Kidney glomerular epithelial cell (primary cell): ENCODE measurements around the gene MAMLD1.
A peak's percentile ranks its signal among the peaks of the same experiment; 100 is the strongest.

Experiments
- DNase-seq: peaks from one replicate; lab custom pipeline; 2025; lab: John Stamatoyannopoulos, UW

Gene MAMLD1

DNA sequence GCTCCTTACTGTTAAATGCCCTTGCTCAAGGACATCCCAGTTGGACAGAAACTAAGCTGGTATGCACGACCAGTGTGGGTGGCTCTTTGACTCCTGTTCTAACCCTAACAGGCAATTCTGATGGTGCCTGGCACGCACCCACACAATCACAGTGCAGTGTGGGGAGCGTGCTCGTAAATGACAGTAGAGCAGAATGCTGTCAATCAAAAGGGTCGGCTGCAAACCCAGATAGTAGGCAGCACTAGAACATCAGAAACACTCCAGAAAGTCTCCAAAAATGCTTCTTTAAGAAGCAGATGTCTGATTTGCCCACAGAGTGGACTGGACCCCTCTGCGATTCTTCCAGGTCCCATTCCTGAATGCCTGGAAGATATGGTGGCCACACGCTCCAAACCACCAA lies 167.7 kb downstream of the MAMLD1 start:
- DNase-seq = no peak

DNA sequence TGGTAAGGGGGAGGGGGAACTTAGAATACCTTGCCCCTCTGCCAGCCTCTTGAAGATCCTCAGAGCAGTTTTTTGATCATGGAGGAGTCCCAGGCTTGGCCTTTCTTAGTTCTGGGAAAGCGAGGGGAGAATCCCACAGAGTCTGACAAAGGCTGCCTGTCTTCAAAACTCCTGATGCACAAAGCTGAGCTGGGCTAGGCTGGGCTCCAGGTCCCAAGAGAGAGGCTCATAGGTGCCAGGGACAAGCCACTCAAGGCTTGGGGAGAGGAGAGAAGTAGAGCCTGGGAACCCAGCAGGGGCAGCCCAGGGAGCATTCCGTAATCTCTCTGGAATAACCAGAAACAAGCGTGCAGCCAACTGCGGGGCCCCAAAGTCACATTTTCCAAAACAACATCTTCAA lies 168.3 kb downstream of the MAMLD1 start:
- DNase-seq = no peak

DNA sequence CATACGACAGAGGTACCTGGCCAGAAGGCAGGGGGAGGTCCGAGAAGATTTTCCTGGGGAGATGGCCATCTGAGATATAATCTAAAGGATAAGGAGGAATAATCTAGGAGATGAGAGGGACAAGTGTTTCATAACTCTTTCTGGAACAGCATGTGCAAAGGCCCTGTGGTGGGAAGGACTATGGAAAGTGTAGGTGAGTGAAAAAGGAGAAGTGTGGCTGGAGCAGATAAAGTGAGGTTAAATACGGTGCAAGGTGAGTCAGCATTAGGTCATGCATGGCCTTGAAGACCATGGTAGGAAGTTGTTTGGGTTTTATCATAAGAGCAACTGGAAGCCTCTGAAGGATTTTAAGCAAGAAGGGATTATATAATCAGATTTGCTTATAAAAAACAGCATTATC lies 170.7 kb downstream of the MAMLD1 start:
- DNase-seq = no peak

DNA sequence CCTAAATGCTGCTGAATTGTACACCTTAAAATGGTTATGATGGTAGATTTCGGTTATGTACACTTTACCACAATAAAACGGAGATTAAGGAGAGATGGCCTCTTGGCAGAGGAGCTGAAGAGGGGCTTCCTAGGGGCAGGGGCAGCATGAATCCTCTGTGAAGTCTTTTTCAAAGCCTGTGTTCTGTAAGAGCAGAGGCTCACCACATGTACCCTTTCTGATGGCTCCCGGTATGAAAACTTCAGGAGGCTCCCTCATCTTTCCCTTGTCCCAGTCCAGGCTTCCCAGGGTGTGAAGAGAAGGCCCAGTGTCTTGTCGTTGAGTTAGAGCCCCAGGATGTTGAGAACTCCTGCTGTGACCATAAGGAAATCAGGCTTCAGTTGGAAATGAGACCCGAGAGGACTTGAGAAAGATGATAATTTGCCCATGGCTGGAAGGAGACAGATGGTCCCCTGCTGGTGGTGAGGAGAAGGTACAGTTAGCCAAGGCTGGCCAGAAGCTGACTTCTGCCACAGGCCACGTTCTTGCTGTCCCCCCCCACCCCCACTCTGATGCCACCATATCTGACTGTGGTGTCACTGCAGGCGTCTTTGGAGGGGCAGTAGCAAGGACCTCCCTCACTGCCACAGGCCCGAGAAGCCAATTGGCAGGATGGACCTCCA lies 173.5 kb downstream of the MAMLD1 start:
- DNase-seq = no peak

DNA sequence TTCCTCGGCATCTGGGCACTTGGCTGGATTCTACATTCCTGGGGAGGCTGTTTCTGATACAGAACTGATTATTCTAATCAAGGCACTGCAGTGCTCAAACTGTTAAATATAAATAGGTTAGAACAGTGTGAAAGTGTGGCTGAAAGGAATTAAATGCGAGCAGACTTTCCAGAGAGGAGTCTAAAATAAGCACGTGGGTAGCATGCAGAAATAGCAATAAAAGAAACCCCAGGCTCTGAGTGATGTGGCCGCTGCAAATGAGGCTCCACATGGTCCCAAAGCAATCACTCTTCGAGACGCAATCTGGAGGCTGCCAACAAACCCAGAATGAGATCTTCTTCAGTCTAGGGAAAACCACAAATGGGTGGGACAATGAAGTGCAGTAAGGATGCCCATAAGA lies 174.7 kb downstream of the MAMLD1 start:
- no peak for DNase-seq

DNA sequence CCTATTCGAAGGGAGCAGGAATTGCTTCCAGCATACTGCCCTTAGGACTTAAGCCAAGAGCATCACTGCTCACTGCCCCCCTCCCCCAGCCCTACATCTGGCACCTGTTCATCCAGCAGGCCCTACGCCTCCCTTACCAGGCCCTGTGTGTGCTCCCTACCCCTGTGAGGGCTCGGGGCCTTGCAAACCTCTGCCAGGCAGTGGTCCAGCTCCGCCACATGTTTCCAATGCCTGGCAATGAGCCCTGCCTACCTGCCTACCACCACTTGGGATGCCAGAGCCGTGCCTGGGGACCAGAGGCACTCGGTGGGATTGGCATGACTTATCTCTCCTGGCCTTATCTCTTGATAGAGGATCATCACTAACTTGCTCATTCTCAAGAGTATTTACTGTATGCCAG lies 177.8 kb downstream of the MAMLD1 start:
- DNase-seq = no peak

DNA sequence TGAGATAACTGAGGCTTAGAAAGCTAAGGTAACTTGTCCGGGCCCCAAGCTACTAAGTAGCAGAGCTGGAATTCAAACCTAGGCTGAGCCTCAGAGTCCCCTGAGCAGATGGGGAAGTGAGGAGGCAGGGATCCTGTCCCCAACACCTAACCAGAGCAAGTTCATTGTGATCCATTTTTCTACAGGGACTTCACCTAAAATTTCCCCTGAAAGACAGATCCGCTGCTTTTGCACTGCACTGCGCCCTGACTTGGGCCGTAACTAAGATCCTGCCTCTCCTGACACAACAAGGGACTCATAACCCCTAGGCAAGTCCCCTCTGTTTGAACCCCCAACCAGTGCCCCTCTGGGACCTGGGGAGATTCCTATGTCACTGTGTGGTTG lies 179.7 kb downstream of the MAMLD1 start:
- DNase-seq = no peak

DNA sequence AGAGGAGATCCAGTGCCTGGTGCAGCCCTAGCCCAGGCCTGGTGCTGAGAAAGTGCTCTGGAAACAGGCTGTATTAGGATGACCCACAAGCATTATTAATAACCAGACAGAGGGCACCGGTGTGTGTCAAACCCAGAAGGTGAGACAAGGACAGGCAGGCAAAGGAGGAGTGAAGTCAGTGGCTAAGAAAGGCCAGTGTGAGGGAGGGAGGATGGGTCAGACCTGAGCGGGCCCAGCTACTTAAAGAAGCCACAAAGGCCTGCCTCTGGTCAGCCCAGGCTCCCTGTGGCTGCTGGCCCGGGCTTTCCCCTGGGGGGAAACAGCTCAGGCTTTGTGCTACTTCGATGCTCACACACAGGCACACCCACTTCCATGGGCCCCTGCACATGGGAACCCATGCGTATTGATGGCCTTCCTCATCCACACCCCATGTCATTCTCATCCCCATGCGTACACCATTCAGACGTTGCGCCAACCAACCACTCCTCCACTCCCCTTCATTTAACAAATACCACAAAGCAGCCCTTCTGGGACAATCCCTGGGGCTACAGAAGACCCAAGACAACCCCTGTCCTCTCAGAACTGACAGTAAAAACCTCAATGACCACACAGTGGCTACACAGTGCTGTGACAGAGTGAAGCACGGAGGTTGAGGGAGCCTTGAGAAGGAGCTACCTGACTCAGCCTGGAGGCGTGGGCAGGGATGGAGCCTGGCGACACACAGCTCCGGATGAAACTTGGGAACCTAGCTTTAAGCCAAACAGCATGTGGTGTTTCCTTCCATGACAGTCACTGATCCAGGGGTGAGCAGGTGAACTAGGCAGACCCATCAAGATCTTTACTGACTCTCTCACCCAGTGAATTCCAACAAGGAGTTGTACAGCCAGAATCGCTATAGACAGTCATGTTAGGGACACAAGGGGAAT lies 180.4 kb downstream of the MAMLD1 start:
- DNase-seq = no peak

DNA sequence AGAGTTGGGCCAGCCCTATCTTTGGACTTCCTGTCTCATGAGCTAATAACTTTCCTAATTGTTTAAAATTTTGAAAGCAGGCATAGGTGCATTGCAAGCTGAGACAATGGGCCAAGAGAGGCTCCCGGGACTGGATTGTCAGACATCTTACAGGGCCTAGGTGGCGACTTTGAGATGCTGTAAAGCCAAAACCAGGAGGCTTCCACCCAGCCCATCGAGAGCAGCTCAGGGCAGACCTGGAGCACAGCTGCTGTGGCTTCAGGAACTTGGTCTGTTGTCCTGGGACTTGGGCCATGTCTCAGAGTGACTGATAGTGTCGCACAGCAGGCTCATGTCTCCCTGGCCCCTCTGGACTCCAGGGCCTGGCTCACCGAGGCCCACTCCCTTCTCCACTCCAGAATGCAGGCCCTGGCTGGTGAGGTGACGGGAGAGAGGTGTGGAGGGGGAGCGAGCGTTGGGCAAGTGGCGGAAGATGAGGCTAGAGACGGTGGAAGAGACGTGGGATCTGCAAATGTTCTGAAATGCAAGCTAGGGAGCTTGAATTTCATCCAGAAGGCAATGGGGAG lies 181.2 kb downstream of the MAMLD1 start:
- DNase-seq = no peak

DNA sequence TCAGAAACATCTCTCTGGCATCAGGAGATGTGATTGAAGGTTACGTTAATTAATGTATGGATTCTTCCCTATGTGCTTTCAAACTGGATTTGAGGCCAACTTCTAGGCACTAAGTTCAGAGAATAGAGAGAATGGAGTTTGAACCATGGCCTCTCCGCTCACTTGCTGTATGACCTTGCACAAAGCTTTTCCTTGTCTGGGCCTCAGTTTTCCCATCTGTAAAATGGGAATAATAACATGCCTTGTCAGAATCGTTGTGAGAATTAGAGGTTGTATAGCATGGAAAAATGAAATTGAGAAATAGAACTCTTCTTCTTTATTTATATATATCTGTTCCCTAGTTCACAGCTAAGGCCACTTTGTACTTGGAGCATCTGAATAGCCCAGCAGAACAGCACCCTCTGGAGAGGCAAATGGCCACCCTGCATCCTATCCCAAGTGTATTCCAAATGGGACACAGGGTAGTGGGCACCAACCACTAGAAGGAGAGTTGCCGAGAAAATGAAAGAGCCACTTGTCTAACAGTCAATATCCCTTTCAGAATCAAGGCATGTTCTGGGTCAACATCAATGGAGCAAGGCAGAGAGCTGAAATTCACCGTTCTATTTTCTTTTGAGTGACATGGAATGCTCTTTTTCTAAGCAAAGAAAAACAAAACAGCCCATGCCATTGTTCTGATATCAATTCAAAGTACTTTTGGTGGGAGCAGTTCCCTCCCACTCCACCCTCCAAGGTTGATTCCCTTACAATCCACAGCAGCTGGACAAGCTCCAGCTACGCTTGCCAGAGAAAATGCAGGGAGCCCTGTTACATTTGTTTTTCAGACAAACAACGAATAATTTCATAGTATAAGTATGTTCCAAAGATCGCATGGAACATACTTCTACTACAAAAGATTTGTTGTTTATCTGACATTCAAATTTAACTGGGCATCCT lies 182.0 kb downstream of the MAMLD1 start:
- no peak for DNase-seq

DNA sequence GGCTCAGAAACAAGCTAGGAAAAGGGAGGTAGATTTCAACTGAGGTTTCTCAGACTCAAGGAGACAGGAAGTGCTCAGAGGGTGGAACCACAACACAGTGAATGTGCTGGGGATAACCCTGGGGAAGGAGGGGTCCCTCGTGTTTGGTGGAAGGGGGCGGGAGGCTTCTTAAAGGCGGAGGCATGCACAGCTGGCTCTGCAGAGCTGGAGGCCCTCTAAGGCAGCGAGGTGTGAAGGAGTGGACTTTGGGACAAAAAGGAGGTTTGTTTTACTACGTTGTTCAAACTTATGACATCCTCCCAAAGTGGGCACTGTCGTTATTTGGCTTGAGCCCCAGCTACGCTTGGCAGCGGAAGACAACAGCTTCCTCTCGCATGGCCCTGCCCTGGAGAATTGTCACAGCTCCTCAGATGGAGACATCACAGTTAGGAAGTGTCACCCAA lies 183.6 kb downstream of the MAMLD1 start:
- no peak for DNase-seq

DNA sequence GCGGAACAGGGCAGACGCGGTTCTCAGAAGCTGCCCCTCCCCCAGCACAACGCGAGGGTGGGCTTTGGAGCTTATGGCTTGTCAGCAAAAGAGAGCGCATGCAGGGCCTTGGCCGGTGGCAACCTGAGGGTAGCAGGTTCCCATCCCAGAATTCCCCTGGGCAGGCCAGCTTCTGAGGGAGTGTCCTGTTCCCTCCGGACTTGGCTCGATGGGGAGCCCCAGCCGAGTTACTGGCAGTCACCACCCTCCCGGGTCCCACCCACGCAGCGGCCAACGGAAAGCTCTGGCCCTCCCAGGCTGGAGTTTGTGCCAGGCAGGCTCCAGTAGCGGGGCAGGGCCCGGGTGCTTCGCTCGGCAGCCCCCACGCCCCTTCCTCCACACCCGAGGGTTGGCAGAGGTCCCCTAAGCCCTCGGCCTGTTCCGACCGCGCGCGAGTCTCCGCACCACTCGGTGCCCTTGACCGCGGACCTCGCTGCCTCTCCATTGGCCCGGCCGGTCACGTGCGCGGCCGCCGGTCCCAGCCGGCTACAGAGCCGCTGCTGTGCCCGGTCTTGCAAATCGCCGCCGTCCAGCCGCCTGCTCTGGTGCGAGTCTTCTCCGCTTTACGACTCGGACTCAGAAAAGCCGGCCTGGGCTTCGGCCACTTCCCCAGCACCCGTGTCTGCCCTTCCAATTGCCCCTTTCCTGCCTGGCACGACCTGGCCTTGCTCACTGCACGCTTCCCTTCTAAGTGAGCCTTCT lies 184.4 kb downstream of the MAMLD1 start:
- no peak for DNase-seq

DNA sequence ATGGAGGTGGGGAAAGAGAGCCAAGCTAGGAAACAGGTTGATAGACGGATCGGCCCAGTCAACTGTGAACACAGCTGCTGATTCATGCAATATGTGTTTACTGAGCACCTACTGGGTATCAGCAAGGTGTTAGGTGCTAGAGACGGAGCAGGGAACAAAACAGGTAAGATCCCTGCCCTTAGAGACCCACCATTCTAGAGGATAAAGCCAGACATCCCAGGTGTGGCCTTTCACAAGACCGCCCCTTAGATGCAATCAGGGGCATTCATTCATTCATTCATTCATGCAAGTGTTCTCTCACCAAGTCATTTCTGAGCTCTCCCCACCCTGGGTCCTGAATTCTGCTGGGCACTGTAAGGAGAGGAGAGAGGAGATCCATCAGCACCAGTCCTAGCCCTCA lies 185.1 kb downstream of the MAMLD1 start:
- DNase-seq = no peak

DNA sequence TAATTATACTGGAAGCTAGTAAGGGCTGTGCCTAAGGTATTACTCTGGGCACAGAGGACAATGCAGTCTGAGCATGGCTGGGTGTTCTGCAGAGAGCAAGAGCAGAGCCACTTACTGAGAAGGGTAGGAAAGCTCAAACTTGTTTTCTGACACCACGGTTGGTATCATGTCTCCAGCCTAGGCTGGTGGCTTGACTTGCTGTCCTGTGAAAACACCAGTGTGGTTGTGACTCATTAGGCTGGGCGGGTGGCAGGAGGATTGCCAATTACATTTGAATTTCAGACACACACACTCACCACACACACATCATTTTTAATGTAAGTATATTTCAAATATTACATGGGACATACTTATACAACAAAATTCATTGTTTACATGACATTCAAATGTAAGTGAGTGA lies 185.6 kb downstream of the MAMLD1 start:
- DNase-seq = peak; percentile 0

DNA sequence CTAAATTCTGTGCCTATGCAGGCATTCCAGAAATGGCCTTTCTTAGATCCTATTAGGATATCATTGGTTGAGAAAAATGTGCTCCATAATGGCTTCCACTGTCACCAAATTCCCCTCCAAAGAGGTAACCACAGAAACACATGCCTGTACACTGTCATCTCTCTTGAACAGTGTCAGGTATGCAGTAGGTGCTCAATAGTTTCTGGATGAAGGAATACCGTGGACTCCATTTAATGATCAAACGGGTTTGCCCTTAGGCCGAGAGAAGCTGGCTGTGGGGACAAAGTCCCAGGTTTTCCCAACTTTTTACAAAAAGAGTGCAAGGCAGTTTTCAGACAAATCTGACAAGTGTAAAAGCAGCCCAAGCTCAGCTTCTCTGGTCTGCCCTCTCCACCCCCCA lies 188.8 kb downstream of the MAMLD1 start:
- DNase-seq = no peak

DNA sequence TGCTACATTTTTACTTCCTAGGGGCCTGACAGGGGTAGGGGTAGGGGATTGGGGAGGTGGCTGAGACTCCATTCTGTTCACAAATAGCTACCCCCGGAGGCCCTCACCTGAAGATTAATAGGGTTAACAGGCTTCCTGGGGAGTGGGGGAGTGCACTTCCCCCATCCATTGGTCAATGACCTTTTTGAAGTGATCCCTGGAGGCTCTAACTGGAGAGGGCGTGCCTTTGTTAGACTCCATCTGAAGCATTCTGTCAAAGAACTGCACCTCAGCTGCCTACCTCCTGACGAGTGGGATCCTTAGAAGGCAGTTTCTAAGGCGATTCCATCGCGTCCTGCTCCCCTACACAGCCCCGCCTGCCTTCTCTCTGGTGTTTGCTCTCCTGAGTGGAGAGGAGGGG lies 195.3 kb downstream of the MAMLD1 start:
- DNase-seq = no peak
